CD4-positive, alpha-beta T cell treated with Interleukin-6 at 100 ng/mL for 8 hours (primary cell): ENCODE results near the gene BLID.

Experiments
- DNase-seq: peaks from one replicate; pipeline ENCODE4 v3.0.0-alpha.2; 2020; ENCODE audit warnings: mixed read lengths, low spot score

BLID gene

GRCh38 chr11:122139595-122139866 is 23.5 kb upstream of the BLID start:
- DNase-seq = no peak

GRCh38 chr11:122138744-122139594 is 23.0 kb upstream of the BLID start:
- DNase-seq = no peak

- DNase-seq = no peak
Measured at GRCh38 chr11:122137078-122137793, 21.2 kb upstream of the BLID start.

GRCh38 chr11:122131126-122131525 is 15.1 kb upstream of the BLID start:
- DNase-seq = no peak

GRCh38 chr11:122128146-122128545 is 12.1 kb upstream of the BLID start:
- DNase-seq = no peak

GRCh38 chr11:122127020-122127419 is 11.0 kb upstream of the BLID start:
- DNase-seq = no peak

GRCh38 chr11:122126024-122126688 is 10.1 kb upstream of the BLID start:
- DNase-seq = no peak

- no peak for DNase-seq
Measured at GRCh38 chr11:122123263-122123929, 7.4 kb upstream of the BLID start.

GRCh38 chr11:122122179-122122578 is 6.2 kb upstream of the BLID start:
- DNase-seq = no peak

GRCh38 chr11:122120096-122120495 is 4.1 kb upstream of the BLID start:
- no peak for DNase-seq

GRCh38 chr11:122116591-122116990 is 576 bp upstream of the BLID start:
- no peak for DNase-seq

GRCh38 chr11:122114976-122115375 is 1.0 kb downstream of the BLID start:
- no peak for DNase-seq

GRCh38 chr11:122113836-122114825 is 1.9 kb downstream of the BLID start:
- no peak for DNase-seq

- no peak for DNase-seq
Measured at GRCh38 chr11:122112470-122113365, 3.3 kb downstream of the BLID start.

- no peak for DNase-seq
Measured at GRCh38 chr11:122109932-122110331, 6.1 kb downstream of the BLID start.

GRCh38 chr11:122108828-122109227 is 7.2 kb downstream of the BLID start:
- no peak for DNase-seq

GRCh38 chr11:122108192-122108799 is 7.7 kb downstream of the BLID start:
- DNase-seq = no peak

- DNase-seq = no peak
Measured at GRCh38 chr11:122107566-122107965, 8.4 kb downstream of the BLID start.

GRCh38 chr11:122107045-122107444 is 9.0 kb downstream of the BLID start:
- DNase-seq = no peak
